H9 (cell line): ENCODE results near the gene GOLGA6L6. TPM values are rescaled to one million over a fixed set of nuclear protein-coding genes. Genes with fewer than 3 reads are reported as not detected.
"Not testable (repeated sequence)": the region's sequence is repeated elsewhere in the genome, so short reads cannot be mapped to it uniquely, and the experiment has no call there.

Experiments used
- DNase-seq: peaks from one replicate; pipeline ENCODE4 v3.0.0-alpha.2; 2017
- H2AFZ ChIP-seq: one replicate; pipeline ENCODE4 v1.6.1; 2013; ENCODE audit warnings: mild to moderate bottlenecking, low read length, control low read depth, moderate library complexity
- H2AK5ac ChIP-seq: 2 replicates; pipeline ENCODE4 v1.6.1; 2013; ENCODE audit warnings: low read length, control low read depth, mixed read lengths; ENCODE audit not compliant: insufficient read length
- H2BK120ac ChIP-seq: one replicate; pipeline ENCODE4 v1.6.1; 2013; ENCODE audit warnings: low read depth, mild to moderate bottlenecking, low read length, control low read depth, inconsistent platforms; ENCODE audit not compliant: poor library complexity, severe bottlenecking
- H2BK12ac ChIP-seq: 2 replicates; pipeline ENCODE4 v1.6.1; 2013; ENCODE audit warnings: low read length, control low read depth, mixed read lengths, low read depth; ENCODE audit not compliant: insufficient read length
- H2BK15ac ChIP-seq: 2 replicates; pipeline ENCODE4 v1.6.1; 2013; ENCODE audit warnings: low read depth, low read length, control low read depth
- H2BK20ac ChIP-seq: one replicate; pipeline ENCODE4 v1.6.1; 2013; ENCODE audit warnings: low read depth, mild to moderate bottlenecking, low read length, control low read depth, inconsistent platforms; ENCODE audit not compliant: poor library complexity, severe bottlenecking
- H2BK5ac ChIP-seq: 2 replicates; pipeline ENCODE4 v1.6.1; 2013; ENCODE audit warnings: low read length, control low read depth, mixed read lengths; ENCODE audit not compliant: insufficient read length
- H3K14ac ChIP-seq: 2 replicates; pipeline ENCODE4 v1.6.1; 2013; ENCODE audit warnings: low read length, control low read depth; ENCODE audit not compliant: insufficient read depth
- H3K18ac ChIP-seq: 2 replicates; pipeline ENCODE4 v1.6.1; 2013; ENCODE audit warnings: low read depth, mild to moderate bottlenecking, mixed read lengths, low read length, control low read depth; ENCODE audit not compliant: insufficient read length
- H3K23ac ChIP-seq: 2 replicates; pipeline ENCODE4 v1.6.1; 2013; ENCODE audit warnings: low read length, control low read depth, mixed read lengths, low read depth; ENCODE audit not compliant: insufficient read length
- H3K23me2 ChIP-seq: 2 replicates; pipeline ENCODE4 v1.6.1; 2013; ENCODE audit warnings: low read depth, mild to moderate bottlenecking, mixed read lengths, low read length, control low read depth; ENCODE audit not compliant: insufficient read length, poor library complexity, severe bottlenecking
- H3K27ac ChIP-seq: 2 replicates; pipeline ENCODE4 v1.5.1; 2013; ENCODE audit warnings: low read length, control low read depth, mixed read lengths, low read depth; ENCODE audit not compliant: insufficient read length
- H3K27me3 ChIP-seq: 2 replicates; pipeline ENCODE4 v1.6.1; 2013; ENCODE audit warnings: low read length, control low read depth, inconsistent platforms; ENCODE audit not compliant: insufficient read depth
- H3K4ac ChIP-seq: 2 replicates; pipeline ENCODE4 v1.6.1; 2013; ENCODE audit warnings: low read depth, mild to moderate bottlenecking, control low read depth, inconsistent platforms, low read length, moderate library complexity
- H3K4me1 ChIP-seq: 2 replicates; pipeline ENCODE4 v1.6.1; 2013; ENCODE audit warnings: low read length, control low read depth, inconsistent platforms; ENCODE audit not compliant: insufficient read depth
- H3K4me2 ChIP-seq: 2 replicates; pipeline ENCODE4 v1.6.1; 2013; ENCODE audit warnings: low read length, control low read depth, mixed read lengths; ENCODE audit not compliant: insufficient read length, insufficient read depth
- H3K56ac ChIP-seq: 2 replicates; pipeline ENCODE4 v1.6.1; 2013; ENCODE audit warnings: low read depth, mild to moderate bottlenecking, mixed read lengths, low read length, control low read depth; ENCODE audit not compliant: insufficient read length
- H3K79me1 ChIP-seq: 2 replicates; pipeline ENCODE4 v1.6.1; 2013; ENCODE audit warnings: low read depth, mild to moderate bottlenecking, moderate library complexity, low read length, control low read depth, inconsistent platforms; ENCODE audit not compliant: insufficient read depth, poor library complexity, severe bottlenecking
- H3K79me2 ChIP-seq: 2 replicates; pipeline ENCODE4 v1.6.1; 2013; ENCODE audit warnings: low read length, control low read depth, inconsistent platforms; ENCODE audit not compliant: insufficient read depth
- H3K9ac ChIP-seq: 2 replicates; pipeline ENCODE4 v1.6.1; 2013; ENCODE audit warnings: low read length, control low read depth, mixed read lengths; ENCODE audit not compliant: insufficient read length; ENCODE audit errors: extremely low read depth
- H3K9me3 ChIP-seq: one replicate; pipeline ENCODE4 v1.6.1; 2013; ENCODE audit warnings: low read depth, low read length, inconsistent platforms; ENCODE audit not compliant: control insufficient read depth
- H3T11ph ChIP-seq: one replicate; pipeline ENCODE4 v1.6.1; 2013; ENCODE audit warnings: mild to moderate bottlenecking, low read length, control low read depth, inconsistent platforms
- H4K20me1 ChIP-seq: one replicate; pipeline ENCODE4 v1.6.1; 2013; ENCODE audit not compliant: control insufficient read depth, insufficient read length, insufficient read depth
- H4K5ac ChIP-seq: 2 replicates; pipeline ENCODE4 v1.6.1; 2013; ENCODE audit warnings: low read depth, mild to moderate bottlenecking, mixed read lengths, low read length, control low read depth; ENCODE audit not compliant: insufficient read length
- H4K8ac ChIP-seq: replicated peaks from 2 replicates; pipeline ENCODE4 v1.6.1; 2013; ENCODE audit warnings: low read length, control low read depth, mixed read lengths, low read depth; ENCODE audit not compliant: insufficient read length
- H4K91ac ChIP-seq: 2 replicates; pipeline ENCODE4 v1.6.1; 2013; ENCODE audit warnings: low read depth, mild to moderate bottlenecking, moderate library complexity, mixed read lengths, low read length, control low read depth; ENCODE audit not compliant: insufficient read length
- H3K27ac Mint-ChIP-seq, 3 experiments: 2 replicates in 2 of 3; 3 replicates in 1 of 3; pipeline ENCODE4 v1.8.0; 2020 to 2021; ENCODE audit warnings: mixed read lengths in 3 of 3, mild to moderate bottlenecking in 1 of 3, moderate library complexity in 1 of 3
- H3K27me3 Mint-ChIP-seq: 2 replicates; pipeline ENCODE4 v1.8.0; 2021; ENCODE audit warnings: low read depth, mild to moderate bottlenecking, moderate library complexity, mixed read lengths
- H3K36me3 Mint-ChIP-seq, 3 experiments: 2 replicates in 2 of 3; 3 replicates in 1 of 3; pipeline ENCODE4 v1.8.0; 2020 to 2021; ENCODE audit warnings: low read depth in 3 of 3, mixed read lengths in 3 of 3; ENCODE audit not compliant: insufficient read depth in 1 of 3
- H3K4me1 Mint-ChIP-seq, 2 experiments: 2 replicates each; pipeline ENCODE4 v1.8.0; 2020; ENCODE audit warnings: mixed read lengths in 2 of 2
- H3K4me3 Mint-ChIP-seq, 2 experiments: 2 replicates in 1 of 2; 3 replicates in 1 of 2; pipeline ENCODE4 v1.8.0; 2020 to 2021; ENCODE audit warnings: mild to moderate bottlenecking in 2 of 2, mixed read lengths in 2 of 2, moderate library complexity in 1 of 2
- H3K9me3 Mint-ChIP-seq, 2 experiments: 2 replicates in 1 of 2; 3 replicates in 1 of 2; pipeline ENCODE4 v1.8.0; 2020; ENCODE audit warnings: mild to moderate bottlenecking in 2 of 2, mixed read lengths in 2 of 2, moderate library complexity in 1 of 2
- WGBS: extraction: QIAGEN DNeasy Blood & Tissue Kit; methylation state at CpG from one replicate; pipeline ENCODE4 v1.1.7; 2013; ENCODE audit warnings: missing lambda C conversion rate, low lambda C conversion rate, mixed read lengths; ENCODE audit not compliant: insufficient read length; ENCODE audit errors: extremely low coverage; 5-methylcytosine and 5-hydroxymethylcytosine counted together
- total RNA-seq: library from RNA; stranded (reverse); gene quantifications from 2 replicates; pipeline ENCODE4 v1.2.1, GENCODE V29; 2021

Gene GOLGA6L6
- total RNA-seq, 1 experiment from 2014 or later: not detected

GRCh38 chr15:20579662-20580061 lies 38.1 kb upstream of the GOLGA6L6 start:
- H3K36me3 Mint-ChIP-seq, H3K18ac ChIP-seq, H2BK120ac ChIP-seq, H3K79me1 ChIP-seq, H3K27me3 Mint-ChIP-seq, H3K14ac ChIP-seq, H4K5ac ChIP-seq, H2BK5ac ChIP-seq, H3K4me3 Mint-ChIP-seq, H4K91ac ChIP-seq, H3K9ac ChIP-seq, H3K9me3 ChIP-seq, H2AFZ ChIP-seq, H2BK20ac ChIP-seq, H3K23ac ChIP-seq, H3T11ph ChIP-seq, H2AK5ac ChIP-seq, H3K79me2 ChIP-seq, H3K27ac ChIP-seq, H4K8ac ChIP-seq, H3K56ac ChIP-seq, H3K4me2 ChIP-seq, H3K4me1 ChIP-seq, H3K27ac Mint-ChIP-seq, H3K4ac ChIP-seq, H3K27me3 ChIP-seq, H4K20me1 ChIP-seq, DNase-seq, H2BK15ac ChIP-seq, H2BK12ac ChIP-seq, H3K4me1 Mint-ChIP-seq, H3K23me2 ChIP-seq: not testable (repeated sequence)
- no CpG with 5 or more reads among the region's 14 CpGs for WGBS
- peaks cover 10 to 12% of the 10 kb centered on the region in 2 experiments for H3K9me3 Mint-ChIP-seq

GRCh38 chr15:20551289-20551688 lies 9.7 kb upstream of the GOLGA6L6 start:
- H3K23me2 ChIP-seq, H2BK120ac ChIP-seq, H3K9ac ChIP-seq, H2BK15ac ChIP-seq, H3K79me1 ChIP-seq, H2BK20ac ChIP-seq, H3T11ph ChIP-seq, H3K4me1 ChIP-seq, H3K18ac ChIP-seq, H4K8ac ChIP-seq, H3K14ac ChIP-seq, H3K4me3 Mint-ChIP-seq, H3K27ac Mint-ChIP-seq, H2BK5ac ChIP-seq, H3K9me3 ChIP-seq, H3K23ac ChIP-seq, H4K20me1 ChIP-seq, H3K27ac ChIP-seq, H3K27me3 Mint-ChIP-seq, H4K91ac ChIP-seq, H3K4me2 ChIP-seq, H3K9me3 Mint-ChIP-seq, H3K56ac ChIP-seq, H2AFZ ChIP-seq, H3K36me3 Mint-ChIP-seq, H3K4me1 Mint-ChIP-seq, DNase-seq, H3K27me3 ChIP-seq, H3K4ac ChIP-seq, H2AK5ac ChIP-seq, H4K5ac ChIP-seq, H3K79me2 ChIP-seq, H2BK12ac ChIP-seq: not testable (repeated sequence)
- WGBS: no CpG with 5 or more reads among the region's 19 CpGs
